ENCODE data around the gene FAM171A1. TPM values are rescaled to one million over a fixed set of nuclear protein-coding genes. Genes with fewer than 3 reads are reported as not detected.

The FAM171A1 gene
- total RNA-seq, 2 donors from 2014 or later = 22.1 to 29.1 TPM

DNA sequence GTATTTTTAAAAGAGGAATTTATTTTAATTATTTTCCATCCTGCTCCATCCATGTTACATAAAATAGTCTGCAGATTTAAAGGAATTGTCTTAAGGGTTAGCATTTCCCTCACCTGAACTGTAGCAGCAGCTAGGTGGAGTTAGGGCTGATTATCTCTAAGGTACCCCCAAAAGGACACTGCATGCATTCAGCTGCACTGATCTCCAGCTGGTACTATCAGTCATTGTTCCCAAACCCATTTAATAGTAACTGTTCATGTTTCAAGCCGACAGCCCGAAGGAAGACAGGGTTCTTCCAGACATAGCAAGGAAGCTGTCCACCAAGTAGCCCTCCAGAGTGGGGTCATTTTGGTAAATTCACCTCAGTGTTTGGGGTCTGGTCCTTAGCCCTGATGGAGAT is 48.7 kb downstream of the FAM171A1 start:
- peaks cover 24% of the 10 kb centered on the region for H3K4me1 ChIP-seq
- no peak for TF ChIP-seq POLR2A (IDR thresholded peaks at IDR 0.05)
- TF ChIP-seq, protein P1, sequence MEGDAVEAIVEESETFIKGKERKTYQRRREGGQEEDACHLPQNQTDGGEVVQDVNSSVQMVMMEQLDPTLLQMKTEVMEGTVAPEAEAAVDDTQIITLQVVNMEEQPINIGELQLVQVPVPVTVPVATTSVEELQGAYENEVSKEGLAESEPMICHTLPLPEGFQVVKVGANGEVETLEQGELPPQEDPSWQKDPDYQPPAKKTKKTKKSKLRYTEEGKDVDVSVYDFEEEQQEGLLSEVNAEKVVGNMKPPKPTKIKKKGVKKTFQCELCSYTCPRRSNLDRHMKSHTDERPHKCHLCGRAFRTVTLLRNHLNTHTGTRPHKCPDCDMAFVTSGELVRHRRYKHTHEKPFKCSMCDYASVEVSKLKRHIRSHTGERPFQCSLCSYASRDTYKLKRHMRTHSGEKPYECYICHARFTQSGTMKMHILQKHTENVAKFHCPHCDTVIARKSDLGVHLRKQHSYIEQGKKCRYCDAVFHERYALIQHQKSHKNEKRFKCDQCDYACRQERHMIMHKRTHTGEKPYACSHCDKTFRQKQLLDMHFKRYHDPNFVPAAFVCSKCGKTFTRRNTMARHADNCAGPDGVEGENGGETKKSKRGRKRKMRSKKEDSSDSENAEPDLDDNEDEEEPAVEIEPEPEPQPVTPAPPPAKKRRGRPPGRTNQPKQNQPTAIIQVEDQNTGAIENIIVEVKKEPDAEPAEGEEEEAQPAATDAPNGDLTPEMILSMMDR (IDR thresholded peaks at IDR 0.05) = no peak
- no peaks in the 10 kb centered on the region for H3K27me3 ChIP-seq
- 23 to 38% methylated on average over 2 of the region's 2 CpGs for WGBS, 2 donors
- no peaks in the 10 kb centered on the region for H3K36me3 ChIP-seq (replicated peaks in 1 of 2; ENCODE audit: insufficient read depth in 1 of 2, low read depth in 2 of 2)
- DNase-seq (no peak), ATAC-seq (no peak)
- H3K27ac ChIP-seq = peak overlapping the region in 3 of 4 donors; percentile 19 to 65 (median 42)
- no peaks in the 10 kb centered on the region for H3K9me3 ChIP-seq
- no peak overlapping the region for H3K4me3 ChIP-seq
- intact Hi-C loops (cut with DNase I) = no loop called here

- DNase-seq = peak in 3 of 4 donors; percentile 30 to 63 (median 63)
- TF ChIP-seq POLR2A (IDR thresholded peaks at IDR 0.05) = no peak
- TF ChIP-seq, protein P1 (IDR thresholded peaks at IDR 0.05) = no peak
- intact Hi-C loops (cut with DNase I) = no loop called here
- Histone ChIP-seq H3K9me3 (no peaks in the 10 kb centered on the region), H3K4me1 (peaks cover 26% of the 10 kb centered on the region), H3K27ac (peak overlapping the region in 3 of 4 donors; percentile 19 to 65 (median 42)), H3K4me3 (no peak overlapping the region), H3K27me3 (no peaks in the 10 kb centered on the region), H3K36me3 (replicated peaks in 1 of 2; ENCODE audit: insufficient read depth in 1 of 2, low read depth in 2 of 2) (no peaks in the 10 kb centered on the region)
- ATAC-seq = peak; percentile 81
- 6 to 15% methylated on average over 6 of the region's 6 CpGs for WGBS, 2 donors
These were observed 49.4 kb downstream of the FAM171A1 start for GRCh38 chr10:15321431-15322341.

DNA sequence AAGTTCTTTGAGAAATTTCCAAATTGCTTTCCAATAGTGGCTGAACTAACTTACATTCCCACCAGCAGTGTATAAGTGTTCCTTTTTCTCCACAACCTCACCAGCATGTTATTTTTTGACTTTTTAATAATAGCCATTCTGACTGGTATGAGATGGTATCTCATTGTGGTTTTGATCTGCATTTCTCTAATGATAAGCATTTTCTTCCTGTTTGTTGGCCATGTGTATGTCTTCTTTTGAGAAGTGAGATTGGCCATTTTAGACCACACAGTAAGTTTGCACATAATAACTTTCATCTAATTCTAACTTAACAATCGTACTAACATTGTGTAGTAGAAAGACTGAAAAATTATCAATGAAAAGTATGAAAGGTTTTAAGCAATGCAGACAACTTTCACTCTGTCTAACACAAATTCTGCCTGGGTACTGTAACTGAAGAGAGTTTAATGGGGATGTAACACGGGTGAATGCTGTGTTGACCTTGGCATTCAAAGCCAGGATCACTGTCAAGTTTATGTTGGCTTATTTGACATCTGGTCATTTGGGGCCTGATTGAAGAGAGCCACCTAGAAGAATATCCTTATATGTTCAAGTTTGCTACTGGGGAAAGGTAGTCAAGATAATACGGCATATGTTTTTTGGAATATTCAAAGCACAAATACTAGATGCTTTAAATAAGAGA is 50.4 kb downstream of the FAM171A1 start:
- Histone ChIP-seq H3K4me3 (no peak overlapping the region), H3K9me3 (no peaks in the 10 kb centered on the region), H3K27ac (peak overlapping the region in 1 of 4 donors; percentile 65), H3K36me3 (replicated peaks in 1 of 2; ENCODE audit: insufficient read depth in 1 of 2, low read depth in 2 of 2) (no peaks in the 10 kb centered on the region), H3K27me3 (no peaks in the 10 kb centered on the region), H3K4me1 (peaks cover 37% of the 10 kb centered on the region)
- WGBS, 2 donors = 50 to 54% methylated on average over 3 of the region's 3 CpGs
- DNase-seq (no peak), ATAC-seq (no peak)
- TF ChIP-seq POLR2A (IDR thresholded peaks at IDR 0.05) = no peak
- TF ChIP-seq, protein P1 (IDR thresholded peaks at IDR 0.05) = no peak
- intact Hi-C loops (cut with DNase I) = no loop called here

DNA sequence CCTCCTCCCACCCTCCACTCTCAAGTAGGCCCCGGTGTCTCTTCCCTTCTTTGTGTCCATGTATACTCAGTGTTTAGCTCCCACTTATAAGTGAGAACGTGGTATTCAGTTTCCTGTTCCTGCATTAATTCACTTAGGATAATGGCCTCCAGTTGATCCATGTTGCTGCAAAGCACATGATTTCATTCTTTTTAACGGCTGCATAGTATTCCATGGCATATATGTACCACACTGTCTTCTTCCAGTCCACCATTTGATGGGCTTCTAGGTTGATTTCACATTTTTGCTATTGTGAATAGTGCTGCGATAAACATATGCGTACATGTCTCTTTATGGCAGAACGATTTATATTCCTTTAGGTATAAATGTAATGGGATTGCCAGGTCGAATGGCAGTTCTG is 51.0 kb downstream of the FAM171A1 start:
- H3K36me3 ChIP-seq (replicated peaks in 1 of 2; ENCODE audit: insufficient read depth in 1 of 2, low read depth in 2 of 2) = no peaks in the 10 kb centered on the region
- ATAC-seq = no peak

More for the DNA sequence above, 51.0 kb downstream of the FAM171A1 start:
- no peaks in the 10 kb centered on the region for H3K27me3 ChIP-seq
- 92 to 97% methylated on average over 7 of the region's 7 CpGs for WGBS, 2 donors
- TF ChIP-seq, protein P1 (IDR thresholded peaks at IDR 0.05) = no peak
- no peak for TF ChIP-seq POLR2A (IDR thresholded peaks at IDR 0.05)
- DNase-seq = no peak
- H3K9me3 ChIP-seq = no peaks in the 10 kb centered on the region
- H3K4me3 ChIP-seq = no peak overlapping the region
- intact Hi-C loops (cut with DNase I) = no loop called here
- peaks cover 39% of the 10 kb centered on the region for H3K4me1 ChIP-seq
- no peak overlapping the region for H3K27ac ChIP-seq

Data from body of pancreas (tissue), 4 donors.